Panc1 (cell line): ENCODE measurements around the gene NUB1. TPM values are rescaled to one million over a fixed set of nuclear protein-coding genes. Genes with fewer than 3 reads are reported as not detected.

Experiments
- ATAC-seq: fragments of 200-7000 bp; cut with Tn5 transposase; 2 replicates; pipeline ENCODE4 v1.9.1; 2020; ENCODE audit warnings: mild to moderate bottlenecking, moderate library complexity
- BruUV-seq: library from RNA; stranded (reverse); fragments of 400-500 nt; replicated peaks from 2 replicates; lab custom pipeline; 2021; lab: Mats Ljungman, UMichigan
- CTCF ChIA-PET: fragments of 300-600 bp; sonication (Branson Sonifier 250); formaldehyde crosslinking; loops from one replicate; lab custom pipeline; 2022; ENCODE audit warnings: antibody characterized with exemption; lab: Charles Lee
- POLR2A ChIA-PET: fragments of 300-600 bp; sonication (Branson Sonifier 250); formaldehyde crosslinking; loops from one replicate; lab custom pipeline; 2022; ENCODE audit warnings: antibody characterized with exemption; lab: Charles Lee
- DNase-seq: peaks from one replicate; pipeline ENCODE4 v3.0.0-alpha.2; 2010; ENCODE audit warnings: low read depth, low spot score
- H3K27ac ChIP-seq: 2 replicates; pipeline ENCODE4 v1.5.1; 2011; ENCODE audit warnings: mild to moderate bottlenecking, low read length, inconsistent platforms
- H3K27me3 ChIP-seq: fragments of 200-500 bp; sonication (Bioruptor generic); 2 replicates; pipeline ENCODE4 v1.6.0; 2014; ENCODE audit warnings: low read length, inconsistent platforms; ENCODE audit not compliant: control insufficient read depth, insufficient read depth
- H3K36me3 ChIP-seq: fragments of 200-500 bp; sonication (Bioruptor generic); 2 replicates; pipeline ENCODE4 v1.5.1; 2014; ENCODE audit warnings: inconsistent platforms, mild to moderate bottlenecking, low read length, moderate library complexity; ENCODE audit not compliant: control insufficient read depth, insufficient read depth
- H3K4me1 ChIP-seq: 2 replicates; pipeline ENCODE4 v1.5.1; 2011; ENCODE audit warnings: inconsistent platforms, mild to moderate bottlenecking, low read length, moderate library complexity; ENCODE audit not compliant: control insufficient read depth, insufficient read depth
- H3K4me3 ChIP-seq, 2 experiments: 2 replicates each; pipeline ENCODE4 v1.5.1; 2011 to 2012; ENCODE audit warnings: low read depth in 2 of 2, low read length in 2 of 2, mild to moderate bottlenecking in 2 of 2, inconsistent platforms in 1 of 2, moderate library complexity in 1 of 2
- H3K9me3 ChIP-seq: fragments of 200-500 bp; sonication (Bioruptor generic); 2 replicates; pipeline ENCODE4 v1.5.1; 2014; ENCODE audit warnings: low read depth, mild to moderate bottlenecking, inconsistent platforms, low read length, moderate library complexity; ENCODE audit not compliant: control insufficient read depth, insufficient read depth
- POLR2AphosphoS5 ChIP-seq: IDR thresholded peaks from 2 replicates; pipeline ENCODE4 v1.6.1; 2012; ENCODE audit warnings: mild to moderate bottlenecking, low read depth, low read length, moderate library complexity
- REST ChIP-seq, 2 experiments: IDR thresholded peaks; 2 replicates each; pipeline ENCODE4 v1.6.1; 2011 to 2012; ENCODE audit warnings: low read depth in 2 of 2, control low read depth in 1 of 2, low read length in 1 of 2, mild to moderate bottlenecking in 1 of 2, moderate library complexity in 1 of 2; ENCODE audit not compliant: insufficient read depth in 1 of 2
- SIN3A ChIP-seq: IDR thresholded peaks from 2 replicates; pipeline ENCODE4 v1.6.1; 2012; ENCODE audit warnings: low read depth, mild to moderate bottlenecking, low read length, moderate library complexity, borderline replicate concordance; ENCODE audit not compliant: insufficient read depth
- TCF7L2 ChIP-seq: IDR thresholded peaks from 2 replicates; pipeline ENCODE4 v1.6.1; 2011; ENCODE audit warnings: mild to moderate bottlenecking, low read depth, low read length, inconsistent platforms
- in situ Hi-C: cut with HindIII; loops from 2 replicates; pipeline ENCODE4 v1.10.0; 2016; ENCODE audit warnings: low sequenced_read_pairs, low pct_unique_long_range_greater_than_20kb
- intact Hi-C: fragments of 100-400 bp; cut with micrococcal nuclease; formaldehyde crosslinking; loops from one replicate; pipeline ENCODE4 v1.10.0; 2022; ENCODE audit not compliant: unreplicated experiment
- total RNA-seq: library from RNA; stranded (reverse); gene quantifications from one replicate; pipeline ENCODE4 v1.2.1, GENCODE V29; 2021; ENCODE audit not compliant: unreplicated experiment
- TF ChIP-seq, protein P1 (sequence below): fragments of 450-650 bp; IDR thresholded peaks from 2 replicates; pipeline ENCODE4 v1.5.1; 2017; ENCODE audit warnings: mild to moderate bottlenecking

The NUB1 gene
- total RNA-seq, 1 experiment from 2014 or later, result 50.5 TPM

- H3K9me3 ChIP-seq, result no peaks in the 10 kb centered on the region
- no peaks in the 10 kb centered on the region for H3K27me3 ChIP-seq
- no peak for DNase-seq
- CTCF ChIA-PET, result no interaction called here
- in situ Hi-C loops, result loop anchor here (5.0 kb wide), 1 partner anchor 80 kb away; no protein-coding TSS in a partner anchor
- no TSS peak for BruUV-seq
- peaks cover 2% of the 10 kb centered on the region for H3K36me3 ChIP-seq
- no peak for ATAC-seq
- POLR2A ChIA-PET, result no interaction called here
- peaks cover 13% of the 10 kb centered on the region for H3K4me1 ChIP-seq
- TF ChIP-seq POLR2AphosphoS5 (no peak), REST (IDR thresholded peaks at IDR 0.05; ENCODE audit: insufficient read depth in 1 of 2, low read depth in 2 of 2, low read length in 1 of 2) (no peak), TCF7L2 (no peak), SIN3A (no peak)
- TF ChIP-seq, protein P1, sequence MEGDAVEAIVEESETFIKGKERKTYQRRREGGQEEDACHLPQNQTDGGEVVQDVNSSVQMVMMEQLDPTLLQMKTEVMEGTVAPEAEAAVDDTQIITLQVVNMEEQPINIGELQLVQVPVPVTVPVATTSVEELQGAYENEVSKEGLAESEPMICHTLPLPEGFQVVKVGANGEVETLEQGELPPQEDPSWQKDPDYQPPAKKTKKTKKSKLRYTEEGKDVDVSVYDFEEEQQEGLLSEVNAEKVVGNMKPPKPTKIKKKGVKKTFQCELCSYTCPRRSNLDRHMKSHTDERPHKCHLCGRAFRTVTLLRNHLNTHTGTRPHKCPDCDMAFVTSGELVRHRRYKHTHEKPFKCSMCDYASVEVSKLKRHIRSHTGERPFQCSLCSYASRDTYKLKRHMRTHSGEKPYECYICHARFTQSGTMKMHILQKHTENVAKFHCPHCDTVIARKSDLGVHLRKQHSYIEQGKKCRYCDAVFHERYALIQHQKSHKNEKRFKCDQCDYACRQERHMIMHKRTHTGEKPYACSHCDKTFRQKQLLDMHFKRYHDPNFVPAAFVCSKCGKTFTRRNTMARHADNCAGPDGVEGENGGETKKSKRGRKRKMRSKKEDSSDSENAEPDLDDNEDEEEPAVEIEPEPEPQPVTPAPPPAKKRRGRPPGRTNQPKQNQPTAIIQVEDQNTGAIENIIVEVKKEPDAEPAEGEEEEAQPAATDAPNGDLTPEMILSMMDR, result no peak
- no peak overlapping the region for H3K4me3 ChIP-seq
- intact Hi-C loops, result no loop called here
- H3K27ac ChIP-seq, result peak overlapping the region; percentile 20; the same call in 1 of the 2 replicates
Observed at GRCh38 chr7:151367284-151367683, 25.7 kb downstream of the NUB1 start.

DNA sequence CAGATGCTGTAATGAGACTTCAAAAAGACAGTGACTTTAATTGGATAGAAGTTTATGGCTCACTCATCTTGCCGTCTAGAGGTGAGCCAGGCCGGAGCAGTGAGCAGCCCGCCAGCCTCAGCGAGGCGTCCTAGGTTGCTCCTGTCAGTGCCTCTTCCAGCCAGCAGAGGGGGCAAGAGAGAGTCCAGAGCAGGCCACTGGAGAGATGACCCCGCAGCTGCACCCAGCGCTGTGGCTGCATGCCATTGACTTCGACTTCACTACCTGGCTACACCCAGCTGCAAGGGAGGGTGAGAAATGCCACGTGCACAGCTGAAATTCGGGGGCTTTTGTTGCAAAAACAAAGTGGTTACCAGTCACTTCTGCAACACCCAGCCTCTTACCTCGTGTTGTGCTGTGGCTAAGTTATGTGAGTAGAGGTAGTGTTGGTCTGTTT, 26.5 kb downstream of the NUB1 start:
- ATAC-seq, result peak; percentile 100
- Histone ChIP-seq H3K36me3 (no peaks in the 10 kb centered on the region; the same call in 1 of the 2 replicates), H3K4me1 (peaks cover 13% of the 10 kb centered on the region), H3K9me3 (no peaks in the 10 kb centered on the region), H3K4me3 (no peak overlapping the region), H3K27ac (peak overlapping the region; percentile 52; the same call in 1 of the 2 replicates), H3K27me3 (no peaks in the 10 kb centered on the region)
- in situ Hi-C loops (loop anchor here (5.0 kb wide), 1 partner anchor 79 kb away; no protein-coding TSS in a partner anchor), intact Hi-C loops (loop anchor here (1.0 kb wide), 2 partner anchors 80 to 392 kb away; no protein-coding TSS in a partner anchor)
- TF ChIP-seq SIN3A, result no peak
- TF ChIP-seq TCF7L2, result no peak
- no peak for TF ChIP-seq POLR2AphosphoS5
- TF ChIP-seq, protein P1, result peak; percentile 96
- TF ChIP-seq REST (IDR thresholded peaks at IDR 0.05; ENCODE audit: insufficient read depth in 1 of 2, low read depth in 2 of 2, low read length in 1 of 2), result no peak
- no TSS peak for BruUV-seq
- DNase-seq, result peak; percentile 64
- POLR2A ChIA-PET, result no interaction called here
- CTCF ChIA-PET, result interaction anchor here (0.7 to 1.6 kb wide), 2 partner anchors 68 to 81 kb away, joined by 3 to 12 read pairs; no protein-coding TSS in a partner anchor
